HG02885 (cell line): ENCODE measurements around the gene PTPRN2.

Experiments
- ATAC-seq: cut with Tn5 transposase; IDR thresholded peaks from one replicate; pipeline ENCODE4 v1.9.1; 2021; ENCODE audit warnings: mild to moderate bottlenecking; ENCODE audit not compliant: unreplicated experiment, poor library complexity

Gene PTPRN2

DNA sequence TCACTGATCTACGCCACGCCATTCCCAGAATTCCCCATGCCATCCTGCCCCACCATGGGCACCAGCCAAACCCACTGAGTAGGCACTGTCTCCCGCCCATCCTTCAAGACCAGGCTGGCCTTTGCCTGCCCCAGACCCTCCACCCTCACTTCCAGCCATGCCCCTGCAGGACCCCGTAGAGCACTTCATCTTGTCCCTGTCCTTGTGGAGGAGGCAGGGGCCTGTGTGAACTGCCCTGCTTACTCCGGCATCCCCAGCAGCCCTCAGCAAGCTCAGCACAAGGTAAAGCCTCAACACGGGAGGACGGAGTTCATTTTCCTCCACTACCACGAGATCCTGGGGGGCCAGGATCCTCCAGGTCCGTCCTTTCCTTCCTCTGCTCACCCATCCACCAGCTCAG is 577.7 kb downstream of the PTPRN2 start:
- ATAC-seq: no peak

DNA sequence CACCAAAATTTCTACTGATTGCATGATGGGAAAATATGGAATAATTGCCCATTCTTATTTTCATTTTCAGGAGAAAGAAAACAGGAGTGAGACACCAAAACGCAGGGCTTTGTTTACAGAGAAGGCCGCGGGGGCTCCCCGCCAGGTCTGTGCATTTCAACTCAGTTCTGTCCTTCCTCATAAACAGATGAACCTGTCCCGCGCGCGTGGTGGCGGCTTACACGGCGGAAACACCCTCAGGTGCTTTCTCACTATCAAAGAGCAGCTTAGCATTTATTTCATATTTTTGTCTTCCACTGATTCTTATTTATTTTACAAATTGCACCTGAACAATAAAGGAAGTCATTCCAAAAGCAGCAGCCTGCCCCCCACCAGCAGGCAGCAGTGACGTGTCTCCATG is 579.4 kb downstream of the PTPRN2 start:
- ATAC-seq: no peak

DNA sequence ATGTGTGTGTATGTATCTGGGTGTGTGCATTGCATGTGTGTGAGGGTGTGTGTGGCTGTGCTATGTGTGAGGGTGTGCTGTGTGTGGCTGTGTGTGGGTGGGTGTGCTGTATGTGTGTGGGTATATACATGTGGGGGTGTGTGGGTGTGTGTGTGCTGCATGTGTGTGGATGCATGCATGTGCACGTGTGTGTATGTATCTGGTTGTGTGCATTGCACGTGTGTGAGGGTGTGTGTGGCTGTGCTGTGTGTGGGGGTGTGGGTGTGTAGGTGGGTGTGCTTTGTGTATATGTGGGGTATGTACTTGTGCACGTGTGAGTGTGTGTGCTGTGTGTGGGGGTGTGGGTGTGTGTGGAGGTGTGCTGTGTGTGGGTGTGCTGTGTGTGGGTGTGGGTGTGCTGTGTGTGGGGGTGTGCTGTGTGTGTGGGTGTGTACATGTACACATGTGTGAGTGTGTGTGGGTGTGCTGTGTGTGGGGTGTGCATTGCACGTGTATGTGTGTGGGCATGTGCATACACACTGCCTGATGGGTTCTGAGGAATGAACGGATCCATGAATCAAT is 579.8 kb downstream of the PTPRN2 start:
- no peak for ATAC-seq

DNA sequence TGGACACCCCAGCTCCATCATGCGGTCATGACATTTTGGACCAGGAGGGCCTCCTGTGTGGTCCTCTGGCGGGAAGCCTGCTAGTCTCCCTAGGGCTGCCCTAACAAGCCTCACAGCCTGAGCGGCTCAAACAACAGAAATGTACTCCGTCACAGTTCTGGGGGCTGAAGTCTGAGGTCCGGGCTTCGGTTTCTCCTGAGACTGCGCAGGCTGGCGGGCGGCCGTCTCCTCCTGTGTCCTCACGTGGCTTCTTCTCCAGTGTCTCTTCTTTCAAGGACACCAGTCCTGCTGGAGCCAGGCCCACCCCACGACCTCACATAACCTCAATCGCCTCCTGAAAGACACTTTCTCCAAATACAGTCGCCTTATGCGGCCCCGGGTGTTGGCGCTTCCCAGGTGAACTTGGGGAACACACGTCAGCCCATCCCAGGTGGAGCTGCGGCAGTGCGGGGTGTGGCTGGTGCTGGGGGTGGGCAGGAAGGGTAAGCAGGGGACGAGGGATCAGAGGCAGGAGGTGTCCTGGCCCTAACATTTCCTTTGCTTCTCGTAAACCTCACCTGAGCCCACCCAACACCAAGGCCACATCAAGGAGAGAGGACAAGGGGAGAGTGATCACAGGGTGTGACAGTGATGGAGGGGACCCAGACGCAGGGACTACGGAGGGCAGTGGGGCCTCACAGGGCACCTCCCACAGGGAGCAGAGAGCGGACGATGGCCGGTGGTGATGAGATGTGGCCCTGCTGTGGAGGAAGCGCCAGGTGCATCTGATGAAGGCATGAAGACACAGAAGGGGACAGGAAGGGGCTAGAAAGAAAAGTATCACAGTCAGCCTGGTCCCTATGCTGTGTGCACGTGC is 580.6 kb downstream of the PTPRN2 start:
- ATAC-seq: no peak

DNA sequence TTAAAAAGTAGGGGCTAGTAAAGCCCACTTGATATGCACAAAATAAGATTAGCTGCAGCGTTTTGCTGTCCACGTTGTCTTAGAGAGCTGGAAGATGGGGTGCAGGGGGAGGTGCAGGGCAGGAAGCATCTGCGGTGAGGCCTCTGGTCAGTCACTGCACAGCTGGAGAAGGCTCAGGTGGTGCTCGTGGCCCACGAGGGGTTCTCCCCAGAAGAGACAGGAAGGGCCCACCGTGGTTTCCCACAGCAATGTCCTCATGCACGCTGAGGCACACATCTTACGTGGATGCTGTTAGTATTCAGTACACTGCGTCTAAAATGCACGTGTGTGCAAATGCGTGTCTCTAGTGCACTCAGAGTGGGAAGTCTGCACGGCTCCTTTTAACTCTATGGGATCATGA is 582.1 kb downstream of the PTPRN2 start:
- ATAC-seq: no peak

DNA sequence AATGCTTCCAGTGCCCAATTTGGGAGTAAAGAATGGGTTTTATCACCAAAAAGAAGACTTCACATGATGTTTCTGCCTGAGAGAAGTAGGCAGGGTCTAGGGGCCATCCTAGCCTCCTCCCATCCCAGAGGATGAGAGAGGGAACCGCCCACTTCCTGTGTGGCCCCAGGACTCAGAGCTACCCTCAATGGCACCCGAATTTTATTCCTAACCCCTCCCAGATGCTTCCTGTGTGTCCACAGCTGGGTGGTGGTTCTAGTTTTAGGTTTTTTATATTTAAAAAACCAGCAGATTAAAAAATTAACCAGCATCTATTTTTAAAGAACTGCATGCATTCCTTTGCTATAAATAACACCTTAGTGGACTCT is 583.5 kb downstream of the PTPRN2 start:
- ATAC-seq: no peak

DNA sequence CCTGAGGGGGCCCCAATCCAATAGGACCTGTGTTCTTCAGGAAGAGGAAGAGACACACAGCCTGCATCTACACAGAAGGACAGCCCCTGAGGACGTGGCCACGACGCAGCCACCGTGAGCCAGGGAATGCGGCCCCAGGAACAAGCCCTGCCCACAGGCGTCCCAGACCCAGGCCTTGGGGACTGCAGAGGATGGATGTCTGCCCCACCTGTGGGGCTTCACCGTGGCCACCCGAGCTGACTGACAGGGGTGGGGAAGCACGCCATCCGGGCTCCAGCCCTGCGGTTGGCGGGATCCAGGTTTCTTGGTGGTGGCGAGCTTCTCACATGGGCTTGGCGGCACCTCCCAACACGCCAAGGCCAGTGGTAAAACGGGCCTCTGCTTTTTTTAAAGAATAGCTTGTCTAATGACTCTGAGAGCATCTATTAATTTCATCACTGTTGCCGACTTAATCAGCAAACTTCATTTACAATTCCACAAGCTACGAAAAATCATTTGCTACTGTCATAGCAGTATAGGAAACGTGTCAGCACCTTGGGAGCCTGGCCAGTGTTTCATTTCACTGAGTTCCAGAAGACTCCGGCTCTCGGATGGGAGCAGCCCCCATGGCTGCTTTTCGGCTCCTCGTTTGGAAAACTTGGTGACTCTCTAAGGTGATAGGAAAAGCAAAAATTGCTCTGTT is 584.0 kb downstream of the PTPRN2 start:
- no peak for ATAC-seq

DNA sequence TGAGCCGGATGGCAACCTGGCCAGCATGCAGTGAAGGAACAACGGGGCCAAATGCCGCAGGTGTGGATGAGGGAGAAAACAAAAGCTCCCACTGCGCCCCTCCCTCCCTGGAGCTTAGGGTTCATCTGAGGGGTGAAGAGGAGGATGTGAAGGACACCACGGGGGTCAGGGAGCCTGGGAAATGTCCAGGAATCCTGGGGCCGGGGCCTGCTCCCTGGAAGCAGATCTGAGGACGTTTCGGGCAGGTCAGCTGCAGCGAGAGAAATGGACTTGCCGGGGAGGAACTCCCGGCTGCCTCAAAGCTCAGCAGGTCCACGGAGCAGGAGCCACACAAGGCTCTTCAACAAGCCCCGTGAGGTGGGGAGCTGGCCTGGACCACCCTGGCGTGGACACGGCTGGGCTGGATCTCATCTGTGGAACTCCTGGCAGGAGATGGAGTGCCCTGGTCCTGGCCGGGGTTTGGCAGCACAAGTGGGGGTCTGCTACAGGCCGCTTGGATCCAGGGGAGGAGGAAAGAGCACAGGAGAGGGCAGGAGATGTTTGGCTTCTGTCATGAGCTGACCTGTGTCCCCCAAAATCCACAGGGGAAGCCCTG is 585.0 kb downstream of the PTPRN2 start:
- no peak for ATAC-seq

DNA sequence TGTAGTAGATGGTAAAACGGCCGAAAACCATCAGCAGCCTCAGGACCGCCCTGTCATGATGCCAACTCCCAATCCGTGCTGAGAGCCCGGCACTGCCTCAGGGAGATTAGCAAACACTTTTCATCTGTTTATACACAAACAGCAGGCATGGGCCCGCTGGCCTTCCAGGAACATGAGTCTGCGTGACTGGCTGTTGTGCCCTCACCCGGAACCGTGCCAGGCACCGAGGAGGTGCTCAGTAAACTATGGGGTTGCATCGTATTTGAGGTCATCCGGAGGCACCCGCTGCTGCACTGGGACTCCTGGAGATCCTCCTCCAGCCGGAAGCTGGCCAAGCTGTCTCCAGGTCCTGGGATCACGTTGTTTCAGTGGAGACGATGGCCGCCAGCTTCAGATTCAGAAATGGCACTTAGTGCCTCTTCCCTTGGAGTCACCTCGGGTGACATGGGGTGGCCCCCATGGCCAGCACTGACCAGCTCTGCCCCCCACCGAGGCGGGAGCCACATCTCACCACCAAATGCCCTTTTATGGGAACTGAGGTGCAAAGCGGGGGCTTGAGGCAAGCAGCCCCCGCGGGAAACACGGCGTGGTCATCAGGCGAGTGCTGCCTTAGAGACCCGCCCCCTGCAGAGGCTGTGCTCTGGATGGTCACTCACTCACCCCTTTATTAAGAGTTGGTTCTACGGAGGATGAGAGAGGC is 585.9 kb downstream of the PTPRN2 start:
- no peak for ATAC-seq

DNA sequence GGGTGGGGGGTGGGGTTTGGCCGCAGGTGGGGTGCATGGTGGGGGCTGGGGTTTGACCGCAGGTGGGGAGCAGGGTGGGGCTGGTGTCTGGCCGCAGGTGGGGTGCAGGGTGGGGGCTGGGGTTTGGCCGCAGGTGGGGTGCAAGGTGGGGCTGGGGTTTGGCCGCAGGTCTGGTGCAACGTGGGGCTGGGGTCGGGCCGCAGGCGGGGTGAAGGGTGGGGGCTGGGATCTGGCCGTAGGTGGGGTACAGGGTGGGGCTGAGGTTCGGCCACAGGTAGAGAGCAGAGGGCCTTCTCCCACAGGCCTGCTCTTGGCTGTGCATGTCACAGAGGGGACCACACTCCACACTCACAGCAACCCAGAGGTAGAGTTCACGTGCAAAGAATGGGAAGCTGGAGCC is 586.6 kb downstream of the PTPRN2 start:
- ATAC-seq: no peak

DNA sequence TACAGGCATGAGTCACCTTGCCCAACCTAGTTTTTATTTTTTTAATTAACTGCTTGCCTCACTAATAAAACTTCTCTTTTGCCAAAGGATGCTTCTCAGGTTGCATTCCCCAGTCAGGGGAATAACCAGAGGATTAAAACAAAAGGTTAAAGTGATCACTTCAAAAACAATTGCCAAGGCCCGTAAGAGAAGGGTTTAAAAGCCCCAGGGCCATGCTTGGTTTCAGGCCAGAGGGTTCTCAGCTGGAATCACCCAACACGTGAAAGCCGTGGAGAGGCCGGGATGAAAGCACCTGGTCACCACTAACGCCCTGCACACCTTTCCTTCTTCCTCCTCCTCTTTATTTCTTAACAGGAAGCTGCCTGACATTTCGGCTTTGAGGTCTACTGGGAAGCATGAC is 587.5 kb downstream of the PTPRN2 start:
- ATAC-seq: no peak

DNA sequence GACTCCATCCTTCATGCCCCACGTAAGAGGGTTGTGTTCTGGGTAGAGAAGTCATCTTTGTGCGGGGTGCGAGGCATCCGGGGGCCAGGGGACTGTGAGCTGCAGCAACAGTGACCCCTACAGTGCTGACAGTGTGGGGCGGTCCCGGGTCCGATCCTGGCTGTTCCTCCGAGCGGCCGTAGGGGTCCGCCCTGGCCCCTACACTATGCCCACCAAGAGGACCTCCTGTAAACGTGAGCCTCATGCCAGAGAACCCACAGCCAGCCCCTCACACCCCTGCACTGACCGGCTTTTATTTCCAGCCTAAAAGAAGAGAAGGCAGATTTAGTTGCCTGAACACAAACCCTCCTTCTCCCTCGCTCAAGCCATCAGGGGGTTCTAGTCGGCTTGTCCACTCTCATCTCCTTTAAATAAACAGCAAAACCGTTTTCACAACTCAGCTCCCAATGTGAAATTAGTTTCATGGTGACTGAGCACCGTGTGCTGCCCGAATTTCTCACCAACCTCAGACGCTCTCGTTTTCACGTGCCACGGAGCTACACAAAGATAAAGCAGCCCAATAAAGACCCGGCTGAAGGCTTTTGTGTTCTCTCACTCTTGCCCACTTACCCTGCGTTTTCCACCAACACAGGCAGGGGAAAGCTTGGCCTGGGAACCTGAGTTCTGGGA is 588.6 kb downstream of the PTPRN2 start:
- no peak for ATAC-seq

DNA sequence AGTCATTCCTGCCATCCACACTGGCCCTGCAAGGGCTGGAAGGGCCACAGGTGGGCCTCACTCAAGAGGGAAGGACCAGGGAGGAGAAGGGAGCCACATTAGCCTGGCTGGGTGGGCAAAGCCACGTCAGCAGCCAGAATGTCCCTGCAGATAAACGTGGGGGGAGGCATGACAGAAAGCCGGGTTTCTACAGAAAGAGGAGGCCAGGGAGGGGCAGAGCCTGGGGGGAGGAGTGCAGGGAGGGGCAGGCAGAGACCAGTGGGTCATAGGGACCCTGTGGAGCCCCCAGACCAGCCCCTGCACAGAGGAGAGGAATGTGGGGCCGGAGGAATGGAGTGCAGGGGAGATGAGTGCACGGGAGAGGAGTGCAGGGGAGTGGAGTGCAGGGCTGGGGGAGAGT is 590.2 kb downstream of the PTPRN2 start:
- no peak for ATAC-seq

DNA sequence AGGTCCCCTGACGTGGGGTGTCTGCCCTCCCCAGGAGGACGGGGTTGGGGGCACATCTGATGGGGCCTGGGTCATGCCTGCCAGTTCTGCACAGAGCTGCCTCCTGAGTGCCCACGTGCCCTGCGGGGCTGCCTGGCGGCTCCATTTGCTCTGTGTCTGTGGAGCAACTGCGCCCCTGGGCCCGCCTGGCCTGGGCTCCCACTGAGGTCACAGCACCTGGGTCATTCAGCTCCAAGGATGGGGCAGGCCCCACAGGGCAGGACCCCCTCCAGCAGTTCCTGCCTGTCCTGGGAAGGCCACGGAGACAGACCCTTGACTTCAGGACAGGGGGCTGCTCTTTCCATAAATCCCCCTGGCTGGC is 590.6 kb downstream of the PTPRN2 start:
- ATAC-seq: no peak

DNA sequence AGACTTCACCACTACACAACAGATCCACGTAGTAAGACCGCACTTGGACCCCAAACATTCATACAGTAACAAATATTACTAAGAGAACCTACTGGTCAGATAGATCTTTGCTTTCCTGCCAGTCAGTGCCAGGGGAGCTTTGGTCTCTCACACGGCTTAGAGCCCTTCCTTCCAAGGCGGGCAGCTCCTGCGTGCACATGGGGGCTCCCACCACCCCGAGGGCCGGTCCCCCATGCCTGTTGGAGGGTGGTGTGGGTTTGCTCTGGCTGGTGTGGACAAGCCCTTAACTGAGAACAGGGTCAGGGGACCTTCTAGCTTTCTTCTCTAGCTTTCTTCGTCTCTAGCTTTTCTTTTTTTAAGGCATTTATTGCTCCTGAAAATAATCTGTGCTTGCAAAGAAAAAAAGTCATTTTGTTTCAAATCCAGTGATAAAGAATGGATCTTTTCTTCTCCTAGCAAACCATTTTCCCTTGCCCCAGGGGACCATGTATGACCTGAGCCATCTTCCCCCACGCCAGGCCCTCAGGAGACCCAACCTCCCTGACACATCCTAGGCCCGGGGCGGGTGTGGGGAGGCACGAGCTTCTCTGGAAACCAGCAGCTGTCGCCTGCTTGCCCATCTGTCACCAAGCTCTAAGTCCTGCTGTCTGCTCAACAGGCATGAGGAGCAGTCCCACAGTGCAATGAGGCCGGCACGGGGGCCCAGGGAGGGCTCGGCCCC is 591.1 kb downstream of the PTPRN2 start:
- ATAC-seq: no peak

DNA sequence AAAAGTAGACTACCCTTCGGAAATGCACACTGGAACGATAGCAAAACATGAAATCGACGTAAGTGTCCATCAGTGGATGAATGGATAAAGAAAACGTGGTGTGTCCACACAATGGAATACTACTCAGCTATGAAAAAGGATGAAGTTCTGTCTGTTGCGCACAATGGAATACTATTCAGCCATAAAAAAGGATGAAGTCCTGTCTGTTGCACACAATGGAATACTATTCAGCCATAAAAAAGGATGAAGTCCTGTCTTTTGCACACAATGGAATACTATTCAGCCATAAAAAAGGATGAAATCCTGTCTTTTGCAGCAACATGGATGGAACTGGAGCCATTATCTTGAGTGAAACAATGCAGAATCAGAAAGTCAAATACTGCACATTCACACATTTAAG is 591.8 kb downstream of the PTPRN2 start:
- no peak for ATAC-seq

DNA sequence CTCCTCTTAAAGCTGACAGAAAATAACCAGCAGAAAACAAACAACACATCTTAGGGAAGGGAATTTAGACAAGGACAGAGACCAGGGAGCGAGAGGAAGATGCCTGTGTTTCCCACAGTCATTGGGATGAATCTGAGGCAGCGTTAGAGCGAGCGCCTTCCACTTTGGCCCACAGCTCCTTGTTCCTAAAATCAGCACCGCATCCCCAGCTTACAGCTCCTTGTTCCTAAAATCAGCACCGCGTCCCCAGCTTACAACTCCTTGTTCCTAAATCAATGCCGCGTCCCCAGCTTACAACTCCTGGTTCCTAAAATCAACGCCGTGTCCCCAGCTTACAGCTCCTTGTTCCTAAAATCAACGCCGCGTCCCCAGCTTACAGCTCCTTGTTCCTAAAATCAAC is 593.3 kb downstream of the PTPRN2 start:
- ATAC-seq: no peak

DNA sequence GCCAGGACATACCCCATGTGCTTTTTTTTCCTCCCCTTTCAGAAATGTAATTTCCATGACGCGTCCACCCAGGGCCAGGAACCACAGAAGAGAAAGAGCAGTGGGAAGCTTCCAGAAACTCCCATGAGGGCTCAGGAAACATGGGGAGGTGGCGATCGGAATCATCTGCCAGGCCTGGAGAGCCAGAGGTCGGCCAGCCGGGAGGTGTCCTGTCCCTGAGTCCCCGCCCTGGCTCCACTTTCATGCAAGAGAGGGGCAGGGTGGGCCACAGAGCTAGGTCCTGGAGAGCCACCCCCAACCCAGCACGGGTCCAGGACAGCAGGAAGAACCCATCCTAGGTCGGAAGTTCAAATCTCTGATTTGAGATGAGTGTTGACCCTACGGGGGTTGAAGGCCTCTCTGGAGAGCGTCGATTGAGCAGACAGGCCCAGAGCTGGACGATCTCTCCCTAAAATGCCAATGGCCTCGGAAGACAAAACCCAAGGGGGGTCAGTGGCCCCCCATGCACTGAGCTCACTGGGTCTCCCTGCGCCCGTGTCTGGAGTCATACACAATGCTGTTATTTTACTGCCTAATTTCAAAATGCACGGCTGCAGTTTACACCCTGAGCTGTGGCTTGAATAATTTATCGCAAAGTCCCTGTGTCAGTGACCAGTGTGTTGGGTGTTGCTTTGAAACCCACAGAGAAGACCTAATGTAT is 594.1 kb downstream of the PTPRN2 start:
- ATAC-seq: no peak

DNA sequence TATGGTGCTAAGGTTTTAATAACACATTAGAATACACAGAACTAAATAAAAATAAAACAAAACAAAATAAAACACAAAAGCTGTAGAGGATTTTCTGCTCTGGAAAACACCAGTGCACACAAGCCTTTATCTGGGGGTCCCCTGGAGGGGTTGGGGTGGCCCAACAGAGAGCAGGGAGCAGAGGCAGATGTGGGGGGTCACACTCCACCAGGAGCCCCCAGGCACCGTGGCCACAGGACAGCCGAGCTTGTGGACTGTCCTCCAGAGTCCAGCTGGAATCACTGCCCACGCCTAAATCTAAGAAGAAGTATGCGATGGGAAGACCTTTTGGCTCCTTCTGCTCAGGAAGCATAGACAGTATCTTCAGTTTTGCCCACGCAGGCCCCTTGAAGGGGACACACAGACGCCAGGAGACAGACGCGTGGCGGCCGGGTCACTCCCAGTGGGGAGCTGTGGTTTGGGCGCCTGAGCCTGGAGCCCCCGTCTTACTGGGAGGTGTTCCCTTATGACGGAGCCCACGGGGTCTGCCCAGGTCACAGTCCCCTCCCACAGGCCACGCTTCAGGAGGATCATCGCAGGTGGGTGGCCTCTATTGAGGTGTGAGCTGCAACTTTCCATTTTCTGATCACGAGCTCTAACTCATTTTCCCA is 595.0 kb downstream of the PTPRN2 start:
- ATAC-seq: no peak
